Motor neuron (in vitro differentiated cells): ENCODE measurements around the gene KLF4. TPM values are rescaled to one million over a fixed set of nuclear protein-coding genes. Genes with fewer than 3 reads are reported as not detected.

Experiments used
- total RNA-seq, 8 experiments: library from RNA; unstranded; fragments of 300-600 nt; gene quantifications; 2 replicates each; pipeline versions ENCODE4 v1.2.3 to v1.2.4, GENCODE V29; 2022

KLF4 gene
- total RNA-seq, 8 experiments from 2014 or later = 0.29 to 285 (median 10.0) TPM

Other genes with a start within 250 kb of the KLF4 start
- 100 to 1,000 TPM in 4 of 8 experiments, 10 to 100 TPM in 4; 75.3 to 181 (median 109) TPM for gene RAD23B, start 206.5 kb downstream of the KLF4 start, total RNA-seq